LNCaP clone FGC (cell line): Measurements from ENCODE around the gene TUBB.
"Not testable (repeated sequence)": the region's sequence is repeated elsewhere in the genome, so short reads cannot be mapped to it uniquely, and the experiment has no call there.

ENCODE experiments used
- DNase-seq: peaks from one replicate; pipeline ENCODE4 v3.0.0-alpha.2; 2011; ENCODE audit warnings: low read depth
- H3K4me3 ChIP-seq: 2 replicates; pipeline ENCODE4 v1.5.1; 2011; ENCODE audit warnings: mild to moderate bottlenecking, low read depth, low read length, control low read depth
- TF ChIP-seq, protein P1 (sequence below): IDR thresholded peaks from 2 replicates; pipeline ENCODE4 v1.5.1; 2012; ENCODE audit warnings: mild to moderate bottlenecking; ENCODE audit not compliant: control insufficient read depth, insufficient read depth; ENCODE audit errors: extremely low read depth

TUBB gene

DNA sequence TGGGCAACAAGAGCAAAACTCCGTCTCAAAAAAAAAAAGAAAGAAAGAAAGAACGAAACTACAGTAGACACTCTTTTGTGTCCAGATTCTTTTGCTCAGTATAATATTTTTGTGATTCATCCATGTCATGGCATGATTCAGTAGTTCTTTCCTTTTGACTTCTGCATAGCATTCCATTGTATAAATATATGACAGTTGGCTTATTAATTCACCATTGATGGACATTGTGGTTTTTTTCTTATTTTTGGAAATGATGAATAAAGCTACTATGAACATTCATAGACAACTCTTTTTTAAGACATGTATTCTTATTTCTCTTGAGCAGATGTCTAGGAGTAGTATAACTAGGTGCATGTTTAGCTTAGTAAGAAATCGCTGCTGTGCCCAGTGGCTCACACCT, 34.5 kb downstream of the TUBB start:
- TF ChIP-seq, protein P1, sequence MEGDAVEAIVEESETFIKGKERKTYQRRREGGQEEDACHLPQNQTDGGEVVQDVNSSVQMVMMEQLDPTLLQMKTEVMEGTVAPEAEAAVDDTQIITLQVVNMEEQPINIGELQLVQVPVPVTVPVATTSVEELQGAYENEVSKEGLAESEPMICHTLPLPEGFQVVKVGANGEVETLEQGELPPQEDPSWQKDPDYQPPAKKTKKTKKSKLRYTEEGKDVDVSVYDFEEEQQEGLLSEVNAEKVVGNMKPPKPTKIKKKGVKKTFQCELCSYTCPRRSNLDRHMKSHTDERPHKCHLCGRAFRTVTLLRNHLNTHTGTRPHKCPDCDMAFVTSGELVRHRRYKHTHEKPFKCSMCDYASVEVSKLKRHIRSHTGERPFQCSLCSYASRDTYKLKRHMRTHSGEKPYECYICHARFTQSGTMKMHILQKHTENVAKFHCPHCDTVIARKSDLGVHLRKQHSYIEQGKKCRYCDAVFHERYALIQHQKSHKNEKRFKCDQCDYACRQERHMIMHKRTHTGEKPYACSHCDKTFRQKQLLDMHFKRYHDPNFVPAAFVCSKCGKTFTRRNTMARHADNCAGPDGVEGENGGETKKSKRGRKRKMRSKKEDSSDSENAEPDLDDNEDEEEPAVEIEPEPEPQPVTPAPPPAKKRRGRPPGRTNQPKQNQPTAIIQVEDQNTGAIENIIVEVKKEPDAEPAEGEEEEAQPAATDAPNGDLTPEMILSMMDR, result no peak
- DNase-seq, result no peak
- H3K4me3 ChIP-seq, result no peak overlapping the region

DNA sequence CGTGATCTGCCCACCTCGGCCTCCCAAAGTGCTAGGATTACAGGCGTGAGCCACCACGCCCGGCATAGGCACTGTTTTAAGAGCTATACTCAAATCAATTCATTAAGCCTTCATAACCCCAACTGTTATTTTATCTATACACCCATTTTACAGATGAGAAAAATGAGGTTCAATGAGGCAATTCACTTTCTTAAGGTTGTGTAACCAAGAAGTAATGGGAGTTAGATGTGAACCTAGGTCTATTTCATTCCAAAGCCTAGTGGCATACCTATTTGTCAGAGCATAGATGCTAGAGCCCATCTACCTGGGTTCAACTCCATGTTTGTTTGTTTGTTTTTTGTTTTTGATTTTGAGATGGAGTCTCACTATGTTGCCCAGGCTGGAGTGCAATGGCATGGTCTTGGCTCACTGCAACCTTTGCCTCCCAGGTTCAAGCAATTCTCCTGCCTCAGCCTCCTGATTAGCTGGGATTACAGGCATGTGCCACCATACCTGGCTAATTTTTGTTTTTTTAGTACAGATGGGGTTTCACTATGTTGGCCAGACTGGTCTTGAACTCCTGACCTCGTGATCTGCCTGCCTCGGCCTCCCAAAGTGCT, 36.4 kb downstream of the TUBB start:
- H3K4me3 ChIP-seq, result not testable (repeated sequence)

DNA sequence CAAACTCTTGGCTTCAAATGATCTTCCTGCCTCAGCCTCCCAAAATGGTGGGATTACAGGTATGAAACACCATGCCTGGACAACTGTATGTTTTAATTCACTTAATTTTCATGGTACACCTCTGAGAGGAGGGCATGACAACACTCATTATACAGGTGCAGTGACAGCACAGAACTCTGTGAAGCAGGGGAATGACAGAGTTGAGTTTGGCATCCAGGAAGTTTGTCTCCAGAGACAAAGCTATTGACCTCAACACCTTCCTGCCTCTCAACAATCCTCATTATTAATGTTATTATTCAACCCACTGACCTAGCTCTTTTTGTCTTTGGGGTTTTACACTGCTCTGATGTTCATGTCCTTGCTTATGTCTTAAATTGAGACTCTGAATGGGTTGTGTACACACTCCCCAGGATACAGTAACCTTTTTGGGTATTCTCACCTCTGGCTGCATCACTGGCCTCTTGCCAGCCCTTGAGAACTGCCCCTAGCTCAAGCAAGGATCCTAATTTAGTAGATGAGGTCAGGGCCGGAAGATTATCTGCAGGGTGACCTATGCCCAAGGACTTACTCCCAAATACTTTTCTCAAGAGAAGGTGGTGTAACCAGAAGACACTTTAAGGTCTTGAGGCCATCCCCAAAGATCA, 37.2 kb downstream of the TUBB start:
- no peak overlapping the region for H3K4me3 ChIP-seq
- TF ChIP-seq, protein P1, result no peak
- DNase-seq, result no peak

More for the DNA sequence above, 36.4 kb downstream of the TUBB start:
- not testable (repeated sequence) for DNase-seq

DNA sequence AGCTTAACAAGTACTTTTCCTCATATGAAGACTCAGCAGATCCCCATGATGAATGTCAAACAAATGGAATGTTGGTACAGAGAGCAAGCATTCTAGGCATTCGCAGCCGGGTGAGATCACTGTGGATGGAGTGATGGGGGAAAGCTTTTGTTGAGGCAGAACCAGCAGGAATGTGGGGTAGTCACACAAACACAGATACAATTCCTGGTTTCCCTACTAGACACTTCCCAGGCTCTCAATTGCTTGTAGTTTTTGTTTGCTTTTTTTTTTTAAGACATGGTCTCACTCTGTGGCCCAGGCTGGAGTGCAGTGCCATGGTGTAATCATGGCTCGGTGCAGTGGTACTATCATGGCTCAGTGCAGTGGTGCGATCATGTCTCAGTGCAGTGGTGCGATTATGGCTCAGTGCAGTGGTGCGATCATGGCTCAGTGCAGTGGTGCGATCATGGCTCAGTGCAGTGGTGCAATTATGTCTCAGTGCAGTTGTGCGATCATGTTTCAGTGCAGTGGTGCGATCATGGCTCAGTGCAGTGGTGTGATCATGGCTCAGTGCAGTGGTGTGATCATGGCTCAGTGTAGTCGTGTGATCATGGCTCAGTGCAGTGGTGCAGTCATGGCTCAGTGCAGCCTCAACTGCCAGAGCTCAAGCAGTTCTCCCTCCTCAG, 39.6 kb downstream of the TUBB start:
- TF ChIP-seq, protein P1, result no peak
- DNase-seq, result no peak
- no peak overlapping the region for H3K4me3 ChIP-seq

DNA sequence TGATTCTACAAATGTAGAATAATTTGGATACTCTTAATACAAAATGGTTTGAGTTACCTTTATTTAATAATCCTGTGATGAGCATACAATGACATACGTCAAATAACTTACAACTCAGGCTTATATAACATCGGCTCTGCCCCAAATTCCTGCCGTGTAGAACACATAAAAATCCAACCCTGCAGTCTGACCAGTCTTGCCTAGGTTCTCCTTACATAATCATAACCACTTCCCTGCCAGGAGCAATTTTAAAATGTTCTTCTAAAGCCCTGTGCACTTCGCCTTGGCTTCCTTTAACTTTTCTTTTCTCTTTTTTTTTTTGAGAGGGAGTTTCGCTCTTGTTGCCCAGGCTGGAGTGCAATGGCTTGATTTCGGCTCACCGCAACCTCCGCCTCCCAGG, 40.4 kb downstream of the TUBB start:
- no peak overlapping the region for H3K4me3 ChIP-seq
- TF ChIP-seq, protein P1, result no peak
- no peak for DNase-seq

DNA sequence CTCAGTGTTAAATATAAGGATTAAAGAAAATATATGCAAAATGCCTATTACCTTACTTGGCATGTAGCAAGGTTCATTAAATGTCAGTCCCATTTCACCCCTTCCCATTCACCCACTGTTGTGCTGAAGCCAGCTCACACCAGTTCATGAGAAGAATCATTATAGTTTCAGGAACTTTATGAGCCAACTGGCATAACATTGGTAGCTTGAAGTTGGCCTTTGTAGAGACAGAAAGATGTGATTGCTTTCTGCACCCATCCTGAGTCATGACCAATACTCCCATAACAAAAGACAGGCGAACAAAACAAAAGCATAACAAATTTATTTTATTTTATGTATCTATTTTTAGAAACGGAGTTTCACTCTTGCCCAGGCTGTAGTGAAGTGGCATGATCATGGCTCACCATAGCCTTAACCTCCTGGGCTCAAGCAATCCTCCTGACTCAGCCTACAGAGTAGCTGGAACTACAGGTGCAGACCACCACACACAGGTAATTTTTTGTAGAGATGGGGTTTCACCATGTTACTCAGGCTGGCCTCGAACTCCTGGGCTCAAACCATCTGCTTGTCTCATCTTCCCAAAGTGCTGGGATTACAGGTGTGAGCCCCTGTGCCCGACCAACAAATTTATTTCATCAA, 41.8 kb downstream of the TUBB start:
- H3K4me3 ChIP-seq, result no peak overlapping the region
- DNase-seq, result no peak
- TF ChIP-seq, protein P1, result no peak

DNA sequence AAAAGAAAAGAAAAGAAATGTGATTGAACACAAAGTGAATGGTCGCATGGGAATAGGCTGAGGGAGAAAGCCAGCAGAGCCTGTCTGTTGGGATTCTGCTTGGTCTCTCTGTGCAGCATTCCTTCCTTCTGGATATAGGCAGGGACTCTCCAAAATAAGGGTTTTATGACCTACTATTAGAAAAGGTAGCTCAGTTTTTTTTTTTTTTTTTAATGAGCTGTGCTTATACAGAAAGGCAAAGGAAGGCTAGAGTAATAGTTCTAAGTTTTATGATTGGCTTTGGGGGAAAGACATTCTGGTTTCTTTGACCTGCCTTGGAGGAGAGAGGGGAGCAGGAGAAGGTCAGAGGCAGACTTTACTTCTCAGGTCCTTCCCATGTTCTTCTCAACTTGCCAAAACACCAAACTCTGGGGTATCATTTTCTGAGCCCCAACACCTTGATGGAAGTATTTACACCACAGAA, 43.0 kb downstream of the TUBB start:
- DNase-seq, result no peak
- no peak overlapping the region for H3K4me3 ChIP-seq
- TF ChIP-seq, protein P1, result no peak
